Brain microvascular endothelial cell (primary cell): ENCODE data around the gene AZGP1.

Experiments used
- DNase-seq: peaks from one replicate; pipeline ENCODE4 v3.0.0-alpha.2; 2020
- H3K27ac ChIP-seq: fragments of 250-450 bp; sonication (Bioruptor Pico); 2 replicates; pipeline ENCODE4 v1.5.1; 2020; ENCODE audit warnings: mild to moderate bottlenecking, moderate library complexity
- H3K27me3 ChIP-seq: fragments of 250-450 bp; sonication (Bioruptor Pico); replicated peaks from 2 replicates; pipeline ENCODE4 v1.5.1; 2020; ENCODE audit warnings: mild to moderate bottlenecking
- H3K36me3 ChIP-seq: fragments of 250-450 bp; sonication (Bioruptor Pico); replicated peaks from 2 replicates; pipeline ENCODE4 v1.5.1; 2020; ENCODE audit warnings: mild to moderate bottlenecking
- H3K4me3 ChIP-seq: 2 replicates; pipeline ENCODE4 v1.5.1; 2011; ENCODE audit warnings: low read depth, mild to moderate bottlenecking, control low read depth, low read length, moderate library complexity
- CTCF ChIP-seq: IDR thresholded peaks from 2 replicates; pipeline ENCODE4 v1.5.1; 2011; ENCODE audit warnings: low read depth, mild to moderate bottlenecking, moderate library complexity, low read length, control low read depth, inconsistent platforms; ENCODE audit errors: missing control alignments
- in situ Hi-C: cut with HindIII; loops from 2 replicates; pipeline ENCODE4 v1.10.0; 2017; ENCODE audit warnings: low sequenced_read_pairs, low pct_ligation_motif_present

AZGP1 gene

GRCh38 chr7:99920149-99920548, 55.7 kb downstream of the AZGP1 start:
- peak overlapping the region; percentile 82 for H3K4me3 ChIP-seq
- no peak for TF ChIP-seq CTCF
- H3K36me3 ChIP-seq, result peaks cover 13% of the 10 kb centered on the region
- H3K27me3 ChIP-seq, result no peaks in the 10 kb centered on the region
- in situ Hi-C loops, result no loop called here
- H3K27ac ChIP-seq, result no peak overlapping the region
- DNase-seq, result no peak

GRCh38 chr7:99919814-99920112, 56.1 kb downstream of the AZGP1 start:
- H3K4me3 ChIP-seq, result peak overlapping the region; percentile 82
- H3K27me3 ChIP-seq, result no peaks in the 10 kb centered on the region
- H3K36me3 ChIP-seq, result peaks cover 13% of the 10 kb centered on the region
- H3K27ac ChIP-seq, result peak overlapping the region; percentile 75
- TF ChIP-seq CTCF, result no peak
- DNase-seq, result no peak
- in situ Hi-C loops, result no loop called here

GRCh38 chr7:99918959-99919813, 56.6 kb downstream of the AZGP1 start, which contains the start of gene TRIM4:
TRIM4 (minus strand) TSS chr7:99919530; CDS start chr7:99919401, 129 bp downstream.
- TF ChIP-seq CTCF, result peak; percentile 28
- Histone ChIP-seq H3K4me3 (peak within 1 kb of the TSS; percentile 82), H3K36me3 (peaks cover 13% of the 10 kb centered on the region), H3K27me3 (no peaks in the 10 kb centered on the region), H3K27ac (peak within 1 kb of the TSS; percentile 75)
- peak; percentile 87 for DNase-seq
- in situ Hi-C loops, result no loop called here
